COLO829 (cell line): Measurements from ENCODE around the gene EXT2.

ENCODE experiments used
- DNase-seq: peaks from one replicate; pipeline ENCODE4 v3.0.0; 2012; ENCODE audit warnings: low spot score

The EXT2 gene

DNA sequence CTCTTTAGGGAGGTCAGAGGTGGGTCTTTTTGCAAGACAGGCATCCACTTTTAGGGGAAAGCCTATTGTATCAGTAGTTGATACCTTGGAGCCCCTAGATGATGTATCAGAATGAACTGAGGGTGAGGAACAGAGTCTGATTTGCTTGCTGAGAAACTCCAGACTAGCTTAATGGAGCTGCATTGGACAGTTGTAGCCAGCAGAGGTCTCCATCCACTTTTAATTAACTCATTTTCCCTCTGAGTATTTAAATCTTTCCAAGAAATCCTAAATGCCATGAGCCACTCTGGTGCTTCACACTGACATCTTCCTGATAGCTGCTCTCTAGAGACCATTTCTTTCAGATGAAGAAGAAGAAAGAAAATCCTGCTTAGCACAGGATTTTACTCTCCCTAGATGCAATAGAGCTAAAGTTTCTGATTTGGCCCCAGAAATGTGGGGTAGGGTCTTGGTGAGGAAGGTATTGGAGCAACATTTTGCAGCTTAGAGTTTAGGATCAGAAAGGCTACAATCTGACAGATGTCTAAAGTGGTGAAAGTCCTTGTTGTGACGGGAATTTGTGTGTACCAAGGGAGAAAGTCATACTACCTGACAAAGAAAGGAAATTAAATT lies 38.0 kb downstream of the EXT2 start:
- peak; percentile 33 for DNase-seq

DNA sequence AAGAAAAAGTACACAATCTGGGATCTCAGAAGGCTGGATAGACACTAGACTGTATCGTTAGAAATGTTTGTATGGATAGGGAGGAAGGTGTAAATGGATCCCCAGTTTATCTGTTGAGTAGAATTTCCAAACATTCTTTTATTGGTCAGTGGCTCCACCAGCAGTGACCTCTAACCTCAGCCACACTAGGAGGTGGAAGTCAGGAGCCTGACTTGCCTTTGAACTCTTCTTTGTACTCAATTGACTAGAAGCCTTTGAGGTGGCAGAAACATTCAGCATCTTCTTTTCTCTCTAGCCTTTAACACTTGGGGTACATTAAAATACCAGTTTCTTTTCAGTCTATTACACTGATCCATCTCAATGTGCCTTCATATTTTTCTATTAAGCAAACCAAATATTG lies 39.1 kb downstream of the EXT2 start:
- DNase-seq = no peak

GRCh38 chr11:44136176-44136945 lies 40.9 kb downstream of the EXT2 start:
- DNase-seq = no peak

- no peak for DNase-seq
These were observed 41.6 kb downstream of the EXT2 start for GRCh38 chr11:44137057-44137456.

DNA sequence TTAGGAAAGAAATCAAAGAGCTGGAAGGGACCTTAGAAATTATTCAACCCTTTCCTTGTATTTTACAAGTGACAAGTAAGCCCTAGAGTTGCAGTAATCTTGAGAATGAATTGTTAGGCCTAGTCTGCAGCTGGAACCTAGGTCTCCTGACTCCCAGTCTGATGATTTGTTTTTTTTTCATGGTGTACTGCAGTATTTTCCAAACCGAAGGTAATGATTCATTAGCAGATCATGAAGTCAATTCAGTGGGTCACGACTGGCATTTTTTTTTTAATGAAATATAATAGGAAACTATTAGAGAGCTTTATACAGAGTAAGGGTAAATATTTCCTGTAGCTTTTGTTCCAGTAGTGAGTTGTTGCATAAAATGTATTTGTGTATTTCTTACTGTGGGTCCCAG lies 42.8 kb downstream of the EXT2 start:
- DNase-seq = no peak

GRCh38 chr11:44138980-44139379 lies 43.5 kb downstream of the EXT2 start:
- no peak for DNase-seq

DNA sequence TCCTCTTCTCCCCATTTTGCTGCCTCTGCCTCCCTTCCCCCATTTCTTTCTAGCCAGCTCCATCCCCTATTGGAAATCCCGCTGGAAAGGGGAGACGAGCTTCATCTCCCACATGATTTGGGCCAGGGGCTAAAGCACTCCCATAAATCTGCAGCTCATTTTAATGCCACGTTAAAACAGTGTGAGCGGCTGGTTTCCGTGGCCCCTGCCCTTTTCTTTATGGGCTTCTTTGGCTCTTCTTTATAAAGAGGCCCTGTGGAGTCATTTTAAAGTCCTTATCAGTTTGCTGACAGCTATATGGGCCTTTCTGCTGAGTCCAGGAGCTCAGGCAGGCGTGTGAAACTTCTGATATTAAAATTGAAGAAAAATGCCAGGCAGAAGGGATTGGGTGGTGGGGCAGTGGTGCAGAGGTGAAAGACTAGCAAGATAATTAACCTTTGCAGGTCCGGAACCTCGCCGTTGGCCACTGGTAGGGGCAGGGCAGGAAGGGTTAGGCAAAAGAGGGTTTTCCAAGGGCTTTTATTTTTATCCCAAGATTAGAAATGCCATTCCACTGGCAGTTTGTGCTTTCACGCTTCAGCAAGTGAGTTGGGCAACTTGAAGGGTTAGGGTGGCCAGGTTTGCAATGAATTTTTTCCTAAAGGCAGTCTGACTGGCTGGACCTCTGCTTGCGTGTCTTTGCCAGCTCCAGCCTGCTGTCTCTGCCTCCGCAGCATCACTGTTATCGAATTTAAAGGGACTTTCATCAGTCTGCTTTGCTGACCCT lies 44.3 kb downstream of the EXT2 start:
- DNase-seq = no peak

DNA sequence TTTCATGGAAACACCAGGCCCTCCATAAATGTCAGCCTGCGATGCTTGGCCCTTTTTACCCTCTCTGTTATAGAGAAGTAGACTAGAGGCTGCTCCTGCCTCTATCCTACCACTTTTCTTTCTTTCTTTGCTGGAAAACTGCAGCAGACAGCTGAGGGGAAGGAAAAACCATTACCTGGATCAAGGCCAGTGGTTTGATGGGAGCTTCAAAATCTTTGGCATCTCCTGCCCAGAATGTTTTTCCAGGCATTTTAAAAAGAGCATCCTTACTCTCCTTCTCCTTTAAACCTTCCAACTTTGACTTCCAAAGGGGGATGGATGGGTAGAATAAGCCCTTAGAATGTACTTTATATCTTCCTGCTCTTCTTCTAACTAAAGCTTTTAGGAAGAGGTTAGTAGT lies 44.9 kb downstream of the EXT2 start:
- no peak for DNase-seq

DNA sequence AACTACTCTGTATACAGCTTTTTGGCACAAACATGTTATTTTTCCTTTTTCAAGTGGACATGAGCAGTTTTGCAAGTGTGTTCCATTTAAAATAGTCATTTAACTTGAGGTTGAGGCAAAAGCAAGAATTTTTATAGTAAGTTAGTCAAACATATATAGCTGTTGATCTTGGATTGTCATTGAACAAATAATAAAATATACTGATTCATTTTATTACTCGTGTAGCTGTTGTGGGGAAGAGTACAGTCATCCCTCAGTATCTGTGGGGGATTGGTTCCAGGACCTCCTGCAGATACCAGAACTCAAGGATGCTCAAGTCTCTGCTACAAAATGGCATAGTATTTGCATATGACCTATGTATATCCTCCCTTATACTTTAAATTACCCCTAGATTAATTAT lies 45.3 kb downstream of the EXT2 start:
- DNase-seq = no peak

DNA sequence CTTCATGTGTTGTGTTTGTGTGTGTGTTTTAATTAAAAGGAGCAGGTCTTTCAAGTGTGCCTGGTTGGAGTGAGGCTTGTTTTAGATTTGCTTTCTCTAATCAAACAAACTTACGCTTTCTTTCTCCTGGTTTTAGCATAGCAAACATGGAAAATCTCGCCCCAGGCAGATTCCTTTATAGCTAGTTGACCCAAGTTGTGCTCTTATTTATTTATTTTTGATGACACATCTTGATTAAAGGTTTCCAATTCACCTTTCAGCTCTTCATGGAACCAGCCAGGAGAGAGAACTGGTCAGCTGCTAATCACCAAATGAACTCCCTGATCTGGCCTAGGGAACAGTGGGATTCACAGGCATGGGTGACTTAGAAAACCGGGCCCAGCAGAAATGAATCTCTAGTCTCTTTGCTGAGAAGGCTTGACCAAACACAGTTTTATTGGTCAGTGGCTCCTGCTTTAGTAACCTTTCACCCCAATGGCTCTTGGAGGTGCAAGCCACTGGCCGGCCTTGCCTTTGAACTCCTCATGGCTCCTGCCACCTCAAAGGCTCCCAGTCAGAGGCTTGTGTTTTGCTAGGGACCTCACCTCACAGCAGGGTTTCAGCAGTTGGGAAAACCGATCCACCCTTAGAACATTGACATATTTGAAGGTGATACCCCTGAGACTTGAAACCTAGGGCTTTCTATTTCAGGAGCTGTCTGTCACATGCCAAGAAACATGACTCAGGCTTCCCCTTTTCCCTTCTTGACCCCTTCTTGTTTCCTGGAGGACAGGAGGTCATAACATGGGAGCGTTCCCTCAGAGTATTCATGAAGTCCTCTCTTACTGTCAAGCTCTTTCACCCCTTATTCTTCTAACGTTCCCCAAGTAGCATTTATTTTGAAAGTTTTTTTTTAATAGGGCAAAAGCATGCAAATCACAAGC lies 48.8 kb downstream of the EXT2 start:
- DNase-seq = no peak

DNA sequence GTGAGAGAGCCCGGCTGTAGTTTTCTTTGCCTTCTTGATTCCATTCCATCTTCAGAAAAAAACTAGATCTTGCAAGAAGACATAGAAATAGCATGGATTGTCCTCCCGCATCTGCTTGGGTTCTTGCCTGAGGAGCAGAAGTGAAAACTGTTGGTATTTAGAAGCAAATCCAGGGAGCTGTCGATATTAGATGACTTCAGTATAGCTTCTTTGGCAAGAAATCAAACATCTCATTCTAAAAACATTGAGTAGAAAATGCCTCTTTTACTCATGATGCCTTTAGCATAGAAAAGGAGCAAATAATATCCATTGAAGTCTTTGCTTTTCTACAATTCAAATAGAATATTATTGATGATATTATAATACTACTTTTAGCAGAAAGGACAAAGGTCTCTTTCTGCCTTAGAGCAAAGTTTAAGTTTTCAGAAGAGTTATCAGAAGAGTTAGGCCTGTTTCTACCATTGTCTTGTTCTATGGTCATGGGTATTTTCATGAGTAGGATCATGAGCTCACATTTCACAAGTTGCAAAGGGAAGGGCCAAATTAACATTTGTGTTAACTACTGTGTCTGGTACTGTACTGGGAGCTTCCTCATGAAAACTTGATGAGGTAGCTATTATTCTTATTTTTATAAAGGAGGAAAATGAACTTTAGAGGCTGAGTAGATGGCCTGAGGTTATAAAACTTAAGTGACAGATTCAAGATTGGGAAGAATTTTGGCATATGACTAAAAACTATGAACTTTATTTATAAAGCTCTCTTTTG lies 49.7 kb downstream of the EXT2 start:
- DNase-seq = no peak

- no peak for DNase-seq
These were observed 51.5 kb downstream of the EXT2 start for GRCh38 chr11:44146931-44147330.

DNA sequence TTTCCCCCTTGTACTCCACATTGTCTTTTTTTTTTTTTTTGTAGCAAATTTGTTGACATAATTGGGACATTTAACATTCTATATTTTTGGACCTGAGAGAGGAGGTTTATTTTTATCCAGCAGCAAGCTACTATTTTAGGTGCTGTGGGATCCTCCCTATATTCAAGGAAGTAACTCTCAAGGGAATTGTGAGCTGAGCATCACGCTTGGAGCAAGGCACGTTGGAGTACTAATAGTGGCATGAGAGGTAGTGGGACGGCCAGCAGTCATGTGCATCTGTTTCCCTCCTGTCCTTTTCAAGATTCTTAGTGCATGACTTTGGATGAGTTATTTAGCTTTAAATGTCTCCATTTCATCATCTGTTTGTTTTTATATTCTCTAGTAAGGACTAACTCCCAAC lies 52.3 kb downstream of the EXT2 start:
- no peak for DNase-seq

GRCh38 chr11:44149651-44150050 lies 54.2 kb downstream of the EXT2 start:
- peak; percentile 25 for DNase-seq

GRCh38 chr11:44150401-44150800 lies 54.9 kb downstream of the EXT2 start:
- DNase-seq = no peak

GRCh38 chr11:44157019-44157418 lies 61.5 kb downstream of the EXT2 start:
- no peak for DNase-seq

GRCh38 chr11:44158384-44158783 lies 62.9 kb downstream of the EXT2 start:
- no peak for DNase-seq

DNA sequence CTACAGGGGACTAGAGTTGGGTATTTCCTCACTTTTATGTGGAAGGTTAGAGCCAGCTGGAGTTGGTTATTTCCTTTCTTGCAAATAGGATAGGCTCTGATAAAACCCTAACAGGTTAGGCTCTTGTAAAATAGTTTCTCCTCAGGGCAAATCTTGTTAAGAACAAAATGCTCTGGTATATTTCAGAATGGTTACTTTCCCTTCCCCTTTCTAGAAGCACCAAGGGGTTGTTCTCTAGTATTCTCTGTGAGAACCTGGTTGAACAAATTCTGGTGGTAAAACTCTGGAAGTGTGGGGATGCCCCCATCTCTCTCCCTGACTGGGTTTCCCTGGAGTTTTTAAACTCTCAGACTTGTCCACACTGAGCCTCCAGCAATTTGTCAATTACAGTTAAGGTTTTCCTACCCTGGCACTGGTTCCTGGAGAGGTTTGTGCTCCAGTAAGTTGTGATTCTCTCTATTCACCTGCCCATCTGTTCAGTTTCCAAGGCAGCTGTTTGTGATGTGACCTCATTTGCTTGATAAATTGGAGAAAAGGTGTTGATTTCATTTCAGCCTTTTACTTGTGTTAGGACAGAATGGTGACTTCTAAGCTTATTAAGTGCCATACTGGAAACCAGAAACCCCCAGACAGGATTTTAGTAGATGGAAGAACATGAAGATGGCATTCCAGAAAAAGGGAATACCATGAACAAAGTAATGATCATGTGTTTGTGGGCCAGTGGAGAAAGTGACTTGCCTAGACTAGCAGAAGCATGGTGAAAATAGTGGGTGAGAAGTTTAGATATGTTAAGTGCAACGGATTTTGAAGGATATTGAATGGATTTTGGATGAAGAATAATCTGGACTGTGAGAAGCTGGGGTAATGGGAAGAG lies 64.6 kb downstream of the EXT2 start:
- DNase-seq = no peak

GRCh38 chr11:44162004-44162403 lies 66.5 kb downstream of the EXT2 start:
- DNase-seq = no peak

- DNase-seq = no peak
These were observed 67.2 kb downstream of the EXT2 start for GRCh38 chr11:44162662-44163061.
